HG02763 (cell line): ENCODE results near the gene CDKN2B-AS1.

Experiments
- ATAC-seq: cut with Tn5 transposase; IDR thresholded peaks from one replicate; pipeline ENCODE4 v1.9.1; 2021; ENCODE audit warnings: mild to moderate bottlenecking, moderate library complexity; ENCODE audit not compliant: unreplicated experiment

The CDKN2B-AS1 gene

GRCh38 chr9:22114956-22115355 lies 120.4 kb downstream of the CDKN2B-AS1 start:
- no peak for ATAC-seq

GRCh38 chr9:22116758-22117157 lies 122.2 kb downstream of the CDKN2B-AS1 start:
- ATAC-seq = no peak

- ATAC-seq = no peak
These were observed 123.2 kb downstream of the CDKN2B-AS1 start for GRCh38 chr9:22117511-22118384.

DNA sequence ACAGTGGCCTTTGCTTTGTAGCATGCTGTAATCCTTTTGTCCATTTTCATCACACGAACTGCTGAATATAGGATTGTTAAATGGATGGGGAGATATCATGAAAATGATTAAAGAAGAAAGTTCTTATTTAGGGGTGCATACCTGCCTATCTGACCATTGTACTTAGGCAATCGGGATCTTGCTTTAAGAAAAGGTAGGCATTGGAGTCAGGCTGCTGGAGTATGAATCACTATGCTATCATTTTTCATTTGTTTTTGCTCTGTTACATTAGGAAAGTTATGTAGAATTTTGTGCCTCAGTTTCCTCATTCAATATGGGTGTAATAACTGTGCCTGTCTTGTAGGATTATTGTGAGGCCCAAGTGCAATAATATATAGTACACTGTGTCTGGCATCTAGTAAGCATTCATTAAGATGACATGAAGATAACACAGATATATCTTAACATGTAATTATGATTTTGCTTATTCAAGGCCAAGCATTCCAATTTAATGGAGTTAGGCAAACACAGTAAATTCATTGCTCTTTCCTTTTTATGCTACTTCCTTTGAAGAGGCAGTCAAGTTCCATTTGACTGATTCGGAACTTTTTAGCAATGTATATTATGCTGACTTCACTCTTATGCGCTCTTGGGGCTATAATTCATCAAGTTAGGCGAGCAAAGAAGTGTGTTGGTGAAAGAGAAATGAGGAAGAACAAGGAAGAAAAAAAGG lies 124.4 kb downstream of the CDKN2B-AS1 start:
- ATAC-seq = no peak

- no peak for ATAC-seq
These were observed 125.0 kb downstream of the CDKN2B-AS1 start for GRCh38 chr9:22119522-22120158.

- no peak for ATAC-seq
These were observed 125.6 kb downstream of the CDKN2B-AS1 start for GRCh38 chr9:22120159-22120549.

GRCh38 chr9:22120595-22120994 lies 126.0 kb downstream of the CDKN2B-AS1 start:
- no peak for ATAC-seq

DNA sequence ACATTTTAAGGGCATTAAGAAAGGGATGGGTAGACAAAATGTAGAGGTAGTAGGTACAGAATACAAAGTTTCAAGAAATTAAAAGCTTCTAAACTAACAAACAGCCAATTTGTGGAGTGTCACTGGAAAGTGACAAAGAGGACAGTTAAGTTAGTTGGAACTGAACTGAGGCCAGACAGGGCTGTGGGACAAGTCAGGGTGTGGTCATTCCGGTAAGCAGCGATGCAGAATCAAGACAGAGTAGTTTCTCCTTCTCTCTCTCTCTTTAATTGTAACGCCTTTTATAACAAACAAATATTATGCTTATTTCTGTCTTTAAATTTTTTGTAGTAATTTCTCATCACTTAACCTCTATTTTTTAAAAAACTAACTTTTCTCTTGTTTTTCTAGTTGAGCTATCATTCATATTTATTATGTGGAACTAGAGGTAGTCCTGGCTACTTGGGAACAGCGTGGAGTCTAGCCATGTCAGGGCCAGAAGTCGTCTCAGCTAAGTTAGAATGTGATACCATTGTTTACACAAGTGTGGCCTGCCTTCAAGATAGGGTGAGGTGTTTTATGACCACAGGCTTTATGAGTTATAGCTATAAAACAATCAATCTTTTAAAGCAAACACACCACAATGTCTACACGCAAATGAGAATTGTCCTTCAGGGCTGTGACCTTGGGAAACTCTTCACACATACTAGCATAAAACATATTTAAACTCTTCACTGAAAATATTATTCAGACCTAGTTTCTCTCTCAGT lies 129.8 kb downstream of the CDKN2B-AS1 start:
- ATAC-seq = no peak

DNA sequence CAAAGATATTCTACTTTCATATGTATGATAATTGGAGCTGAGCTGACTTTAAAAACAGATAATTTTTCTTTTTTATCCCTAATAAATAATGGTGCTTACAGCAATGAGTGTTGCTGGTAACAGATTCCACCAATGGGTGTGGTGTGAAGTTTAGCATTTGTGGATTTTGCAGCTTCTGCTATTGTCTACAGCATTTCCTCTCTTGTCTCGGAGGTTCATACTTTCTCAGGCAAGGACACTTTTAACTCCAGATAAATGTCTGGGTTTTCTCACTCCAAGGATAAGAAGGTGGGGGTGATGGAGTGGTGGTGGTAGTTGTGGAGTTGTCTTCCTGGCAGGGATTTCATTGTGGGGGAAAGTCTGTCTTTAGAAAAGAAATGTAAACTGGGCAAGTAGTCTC lies 134.5 kb downstream of the CDKN2B-AS1 start:
- ATAC-seq = no peak

- no peak for ATAC-seq
These were observed 135.0 kb downstream of the CDKN2B-AS1 start for GRCh38 chr9:22129633-22130032.

- ATAC-seq = no peak
These were observed 137.2 kb downstream of the CDKN2B-AS1 start for GRCh38 chr9:22131817-22132216.

DNA sequence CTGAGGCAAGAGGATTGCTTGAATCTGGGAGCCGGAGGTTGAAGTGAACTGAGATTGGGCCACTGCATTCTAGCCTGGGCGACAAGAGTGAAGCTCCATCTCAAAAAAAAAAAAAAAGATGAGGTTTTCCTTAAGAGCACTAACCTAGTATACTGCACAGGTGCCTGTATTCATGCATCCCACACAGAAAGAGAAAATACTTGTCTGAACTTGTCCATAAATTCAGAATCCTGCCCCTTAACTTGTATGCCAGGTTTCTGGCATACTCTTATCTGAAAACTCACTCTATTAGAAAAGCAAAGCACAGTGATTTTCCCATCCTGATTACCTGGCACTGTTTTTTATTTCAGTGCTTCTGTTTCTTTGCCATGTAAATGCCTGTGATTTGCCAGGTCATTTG lies 139.8 kb downstream of the CDKN2B-AS1 start:
- ATAC-seq = no peak

DNA sequence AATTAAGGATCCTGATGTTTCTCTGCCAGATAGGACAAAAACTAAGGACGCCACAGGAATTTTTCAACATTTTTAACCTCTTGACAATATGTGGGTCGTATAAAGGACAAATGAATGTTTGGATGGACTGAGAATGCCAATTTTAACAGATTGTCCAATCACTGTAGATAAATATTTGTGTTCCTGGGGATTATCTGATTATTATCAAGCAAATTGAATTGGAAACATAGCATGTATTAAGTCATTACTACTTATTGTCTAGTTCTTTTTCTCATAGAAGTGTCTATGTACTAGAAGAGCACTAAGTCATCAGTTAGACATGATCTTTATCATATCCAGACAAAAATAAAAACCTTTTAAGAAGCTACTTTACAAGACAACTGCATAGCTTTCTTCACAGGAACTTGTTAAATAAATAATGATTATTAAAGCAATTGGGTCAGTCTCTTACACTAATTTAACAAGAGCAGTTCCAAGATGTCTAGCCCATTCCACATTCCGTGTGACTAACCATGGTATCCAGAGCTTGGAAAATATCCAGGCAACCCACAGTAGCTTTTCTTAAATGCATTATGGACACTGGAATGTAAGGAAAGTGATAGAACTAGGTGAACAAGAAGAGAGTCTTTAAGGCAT lies 142.0 kb downstream of the CDKN2B-AS1 start:
- no peak for ATAC-seq

DNA sequence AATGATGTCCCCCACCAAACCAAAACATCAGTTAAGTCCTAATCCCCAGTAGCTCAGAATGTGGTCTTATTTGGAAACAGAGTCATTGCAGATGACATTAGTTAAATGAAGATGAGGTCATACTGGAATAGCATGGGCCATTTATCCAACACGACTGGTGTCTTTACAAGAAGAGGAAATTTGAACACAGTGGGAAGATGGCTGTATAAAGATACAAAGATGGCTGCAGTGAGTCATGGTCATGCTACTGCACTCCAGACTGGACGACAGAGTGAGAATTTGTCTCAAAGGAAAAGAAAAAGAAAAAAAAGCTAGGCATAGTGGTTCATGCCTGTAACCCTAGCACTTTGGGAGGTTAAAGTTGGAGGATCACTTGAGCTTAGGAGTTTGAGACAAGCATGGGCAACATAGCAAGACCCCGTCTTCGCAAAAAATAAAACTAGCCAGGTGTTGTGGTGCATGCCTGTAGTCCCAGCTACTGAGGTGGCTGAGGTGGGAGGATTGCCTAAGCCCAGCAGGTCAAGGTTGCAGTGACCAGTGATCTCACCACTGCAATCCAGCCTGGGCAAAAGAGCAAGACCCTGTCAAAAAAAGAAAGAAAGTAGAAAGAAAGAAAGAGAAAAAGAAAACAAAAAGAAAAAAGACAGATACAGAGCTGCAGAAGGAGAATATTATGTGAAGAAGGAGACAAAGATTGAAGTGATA lies 144.5 kb downstream of the CDKN2B-AS1 start:
- ATAC-seq = no peak

- ATAC-seq = no peak
These were observed 147.3 kb downstream of the CDKN2B-AS1 start for GRCh38 chr9:22141908-22142307.

- no peak for ATAC-seq
These were observed 148.1 kb downstream of the CDKN2B-AS1 start for GRCh38 chr9:22142671-22143070.

- ATAC-seq = no peak
These were observed 149.4 kb downstream of the CDKN2B-AS1 start for GRCh38 chr9:22143799-22144625.

DNA sequence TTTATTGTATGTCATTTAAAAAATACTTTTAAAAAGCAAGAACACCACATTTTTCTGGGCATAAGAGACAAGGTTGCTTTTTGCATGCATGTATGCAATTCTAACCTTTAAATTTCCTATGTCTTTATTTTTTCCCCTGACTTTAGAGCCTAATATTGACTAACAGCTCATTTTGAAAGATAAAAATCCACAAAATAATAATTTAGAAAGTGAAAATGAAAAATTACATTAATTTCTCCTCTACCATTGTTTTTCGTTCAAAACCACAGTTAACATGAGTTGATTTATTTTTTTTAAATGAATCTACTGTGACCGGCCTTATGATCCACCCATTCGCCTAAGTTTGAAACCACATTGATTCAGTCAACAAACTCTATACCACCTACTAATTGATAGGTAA lies 152.0 kb downstream of the CDKN2B-AS1 start:
- ATAC-seq = no peak
